Measurements from ENCODE around the gene MANBA.

MANBA gene

DNA sequence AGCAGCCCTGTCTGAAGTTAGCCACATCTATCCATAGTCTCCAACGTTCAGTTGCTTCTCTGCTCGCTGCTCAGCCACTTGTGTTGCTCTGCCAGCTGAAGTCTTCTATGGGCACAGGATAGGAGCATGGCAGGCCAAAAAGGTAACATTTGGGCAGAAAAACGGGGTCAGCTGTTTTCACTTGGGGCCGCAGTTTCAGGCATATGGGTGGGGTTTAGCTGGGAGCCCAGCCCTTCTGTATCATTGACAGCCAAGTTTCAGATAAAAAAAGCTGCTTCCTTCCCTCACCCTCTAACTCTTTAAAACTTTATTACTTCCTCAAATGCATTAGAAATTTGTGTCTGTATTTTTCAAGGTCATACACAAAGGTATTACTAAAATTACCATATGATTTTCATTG is 18.4 kb upstream of the MANBA start:
- Histone ChIP-seq H4K91ac (ENCODE audit: low read length) (no peak overlapping the region), H4K8ac (ENCODE audit: low read length) (no peak overlapping the region), H3K4ac (ENCODE audit: low read depth in 1 of 2, low read length in 2 of 2) (no peak overlapping the region), H2AK5ac (ENCODE audit: low read length, severe bottlenecking) (no peak overlapping the region), H3K36me3 (ENCODE audit: control insufficient read depth in 1 of 2, insufficient read depth in 2 of 2, low read depth in 1 of 2, low read length in 2 of 2) (no peaks in the 10 kb centered on the region), H3K4me2 (ENCODE audit: low read length, poor library complexity, severe bottlenecking) (no peak overlapping the region), H2BK120ac (ENCODE audit: low read depth, low read length) (no peak overlapping the region), H3K9me3 (ENCODE audit: control insufficient read depth, low read length) (no peaks in the 10 kb centered on the region), H3K4me1 (ENCODE audit: control insufficient read depth, insufficient read depth, low read depth, low read length) (no peaks in the 10 kb centered on the region), H3K4me3 (ENCODE audit: insufficient read depth in 1 of 2, low read depth in 1 of 2, low read length in 2 of 2) (no peak overlapping the region), H3K18ac (ENCODE audit: low read depth in 1 of 2, low read length in 2 of 2) (no peak overlapping the region), H3K27ac (ENCODE audit: low read length, poor library complexity, severe bottlenecking) (no peak overlapping the region), H3K79me1 (replicated peaks; ENCODE audit: low read length, poor library complexity, severe bottlenecking) (no peaks in the 10 kb centered on the region), H2AFZ (ENCODE audit: low read depth, low read length) (no peak overlapping the region), H3K27me3 (ENCODE audit: control insufficient read depth in 1 of 2, insufficient read depth in 1 of 2, low read length in 2 of 2) (no peaks in the 10 kb centered on the region), H3K9ac (ENCODE audit: low read length) (no peak overlapping the region), H2BK12ac (ENCODE audit: low read length in 2 of 2) (no peak overlapping the region), H3K23ac (ENCODE audit: low read length in 2 of 2) (no peak overlapping the region), H2BK15ac (ENCODE audit: low read depth, poor library complexity, severe bottlenecking) (no peak overlapping the region), H2BK5ac (ENCODE audit: low read depth, low read length, poor library complexity, severe bottlenecking) (no peak overlapping the region), H3K14ac (ENCODE audit: low read length in 2 of 2) (no peak overlapping the region)
- DNase-seq, result no peak
- 98% methylated on average over 4 of the region's 4 CpGs for WGBS

DNA sequence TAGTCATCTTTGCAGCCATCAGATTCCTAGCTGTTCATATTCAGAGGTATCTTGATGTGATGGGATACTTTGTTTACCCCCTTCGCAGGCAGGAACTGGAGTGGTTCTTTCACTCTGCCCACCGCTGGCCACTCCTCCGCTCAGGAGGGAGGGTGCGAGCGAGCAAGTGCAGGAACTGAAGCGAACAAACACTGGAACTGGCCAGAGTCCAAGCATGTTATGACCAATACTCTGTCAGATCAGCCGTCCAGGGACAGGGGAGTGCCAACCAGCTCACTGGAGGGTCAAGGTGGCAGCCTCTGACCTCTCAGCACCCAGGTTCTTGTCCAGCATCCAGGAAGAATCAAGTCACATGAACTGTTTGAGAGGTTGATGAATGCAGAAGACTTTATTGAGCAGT is 18.0 kb upstream of the MANBA start:
- Histone ChIP-seq H2BK120ac (ENCODE audit: low read depth, low read length) (no peak overlapping the region), H3K27ac (ENCODE audit: low read length, poor library complexity, severe bottlenecking) (no peak overlapping the region), H3K14ac (ENCODE audit: low read length in 2 of 2) (peak overlapping the region in 1 of 2 experiments; percentile 55), H2BK12ac (ENCODE audit: low read length in 2 of 2) (no peak overlapping the region), H4K8ac (ENCODE audit: low read length) (no peak overlapping the region), H3K27me3 (ENCODE audit: control insufficient read depth in 1 of 2, insufficient read depth in 1 of 2, low read length in 2 of 2) (no peaks in the 10 kb centered on the region), H3K4ac (ENCODE audit: low read depth in 1 of 2, low read length in 2 of 2) (no peak overlapping the region), H2AFZ (ENCODE audit: low read depth, low read length) (no peak overlapping the region), H3K79me1 (replicated peaks; ENCODE audit: low read length, poor library complexity, severe bottlenecking) (no peaks in the 10 kb centered on the region), H3K23ac (ENCODE audit: low read length in 2 of 2) (no peak overlapping the region), H3K9me3 (ENCODE audit: control insufficient read depth, low read length) (no peaks in the 10 kb centered on the region), H3K4me3 (ENCODE audit: insufficient read depth in 1 of 2, low read depth in 1 of 2, low read length in 2 of 2) (no peak overlapping the region), H2AK5ac (ENCODE audit: low read length, severe bottlenecking) (no peak overlapping the region), H3K4me2 (ENCODE audit: low read length, poor library complexity, severe bottlenecking) (no peak overlapping the region), H2BK5ac (ENCODE audit: low read depth, low read length, poor library complexity, severe bottlenecking) (no peak overlapping the region), H2BK15ac (ENCODE audit: low read depth, poor library complexity, severe bottlenecking) (no peak overlapping the region), H3K36me3 (ENCODE audit: control insufficient read depth in 1 of 2, insufficient read depth in 2 of 2, low read depth in 1 of 2, low read length in 2 of 2) (no peaks in the 10 kb centered on the region), H3K9ac (ENCODE audit: low read length) (no peak overlapping the region), H3K18ac (ENCODE audit: low read depth in 1 of 2, low read length in 2 of 2) (no peak overlapping the region), H4K91ac (ENCODE audit: low read length) (no peak overlapping the region), H3K4me1 (ENCODE audit: control insufficient read depth, insufficient read depth, low read depth, low read length) (no peaks in the 10 kb centered on the region)
- DNase-seq, result no peak
- WGBS, result 84% methylated on average over 7 of the region's 7 CpGs

DNA sequence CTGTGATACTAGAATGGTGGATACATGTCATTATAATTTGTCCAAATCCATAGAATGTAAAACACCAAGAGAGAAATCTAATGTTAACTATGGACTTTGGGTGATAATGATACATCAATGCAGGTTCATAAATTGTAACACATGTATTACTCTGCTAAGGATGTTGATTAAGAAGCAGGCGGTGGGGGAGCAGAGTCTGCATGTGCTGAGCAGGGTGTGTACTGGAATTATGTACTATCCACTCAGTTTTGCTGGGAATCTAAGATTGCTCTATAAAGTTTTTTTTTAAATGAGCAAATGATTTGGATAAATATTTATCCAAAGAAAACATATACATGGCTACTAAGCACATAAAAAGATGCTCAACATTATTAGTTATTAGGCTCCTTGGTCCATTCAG is 15.0 kb upstream of the MANBA start:
- Histone ChIP-seq H2BK5ac (ENCODE audit: low read depth, low read length, poor library complexity, severe bottlenecking) (no peak overlapping the region), H4K8ac (ENCODE audit: low read length) (no peak overlapping the region), H3K4me2 (ENCODE audit: low read length, poor library complexity, severe bottlenecking) (no peak overlapping the region), H3K27ac (ENCODE audit: low read length, poor library complexity, severe bottlenecking) (no peak overlapping the region), H3K4ac (ENCODE audit: low read depth in 1 of 2, low read length in 2 of 2) (no peak overlapping the region), H3K9me3 (ENCODE audit: control insufficient read depth, low read length) (no peaks in the 10 kb centered on the region), H3K4me3 (ENCODE audit: insufficient read depth in 1 of 2, low read depth in 1 of 2, low read length in 2 of 2) (no peak overlapping the region), H3K4me1 (ENCODE audit: control insufficient read depth, insufficient read depth, low read depth, low read length) (no peaks in the 10 kb centered on the region), H3K27me3 (ENCODE audit: control insufficient read depth in 1 of 2, insufficient read depth in 1 of 2, low read length in 2 of 2) (no peaks in the 10 kb centered on the region), H2BK15ac (ENCODE audit: low read depth, poor library complexity, severe bottlenecking) (no peak overlapping the region), H3K9ac (ENCODE audit: low read length) (no peak overlapping the region), H2BK12ac (ENCODE audit: low read length in 2 of 2) (no peak overlapping the region), H2AK5ac (ENCODE audit: low read length, severe bottlenecking) (no peak overlapping the region), H3K79me1 (replicated peaks; ENCODE audit: low read length, poor library complexity, severe bottlenecking) (no peaks in the 10 kb centered on the region), H2BK120ac (ENCODE audit: low read depth, low read length) (no peak overlapping the region), H3K36me3 (ENCODE audit: control insufficient read depth in 1 of 2, insufficient read depth in 2 of 2, low read depth in 1 of 2, low read length in 2 of 2) (no peaks in the 10 kb centered on the region), H2AFZ (ENCODE audit: low read depth, low read length) (no peak overlapping the region), H3K14ac (ENCODE audit: low read length in 2 of 2) (no peak overlapping the region), H4K91ac (ENCODE audit: low read length) (no peak overlapping the region), H3K23ac (ENCODE audit: low read length in 2 of 2) (no peak overlapping the region), H3K18ac (ENCODE audit: low read depth in 1 of 2, low read length in 2 of 2) (no peak overlapping the region)
- WGBS, result 100% methylated on average over 1 of the region's 1 CpG
- no peak for DNase-seq

GRCh38 chr4:102774254-102774653 is 13.5 kb upstream of the MANBA start:
- H2BK5ac ChIP-seq (ENCODE audit: low read depth, low read length, poor library complexity, severe bottlenecking), result no peak overlapping the region
- no peak overlapping the region for H4K91ac ChIP-seq (ENCODE audit: low read length)
- H4K8ac ChIP-seq (ENCODE audit: low read length), result no peak overlapping the region
- no peak overlapping the region for H3K4me3 ChIP-seq (ENCODE audit: insufficient read depth in 1 of 2, low read depth in 1 of 2, low read length in 2 of 2)
- no peak for DNase-seq
- H3K18ac ChIP-seq (ENCODE audit: low read depth in 1 of 2, low read length in 2 of 2), result no peak overlapping the region
- no peak overlapping the region for H3K4me2 ChIP-seq (ENCODE audit: low read length, poor library complexity, severe bottlenecking)
- H3K27me3 ChIP-seq (ENCODE audit: control insufficient read depth in 1 of 2, insufficient read depth in 1 of 2, low read length in 2 of 2), result no peaks in the 10 kb centered on the region
- H3K23ac ChIP-seq (ENCODE audit: low read length in 2 of 2), result no peak overlapping the region
- H3K79me1 ChIP-seq (replicated peaks; ENCODE audit: low read length, poor library complexity, severe bottlenecking), result no peaks in the 10 kb centered on the region
- no peak overlapping the region for H3K14ac ChIP-seq (ENCODE audit: low read length in 2 of 2)
- H2BK15ac ChIP-seq (ENCODE audit: low read depth, poor library complexity, severe bottlenecking), result no peak overlapping the region
- no peaks in the 10 kb centered on the region for H3K36me3 ChIP-seq (ENCODE audit: control insufficient read depth in 1 of 2, insufficient read depth in 2 of 2, low read depth in 1 of 2, low read length in 2 of 2)
- no peaks in the 10 kb centered on the region for H3K9me3 ChIP-seq (ENCODE audit: control insufficient read depth, low read length)
- WGBS, result 92% methylated on average over 1 of the region's 2 CpGs
- no peak overlapping the region for H2BK120ac ChIP-seq (ENCODE audit: low read depth, low read length)
- no peak overlapping the region for H2BK12ac ChIP-seq (ENCODE audit: low read length in 2 of 2)
- H2AFZ ChIP-seq (ENCODE audit: low read depth, low read length), result no peak overlapping the region
- no peak overlapping the region for H3K9ac ChIP-seq (ENCODE audit: low read length)
- H2AK5ac ChIP-seq (ENCODE audit: low read length, severe bottlenecking), result no peak overlapping the region
- H3K4ac ChIP-seq (ENCODE audit: low read depth in 1 of 2, low read length in 2 of 2), result no peak overlapping the region
- no peaks in the 10 kb centered on the region for H3K4me1 ChIP-seq (ENCODE audit: control insufficient read depth, insufficient read depth, low read depth, low read length)
- H3K27ac ChIP-seq (ENCODE audit: low read length, poor library complexity, severe bottlenecking), result no peak overlapping the region
